Right lobe of liver (tissue), 4 donors: ENCODE measurements around the gene ADAM12.

Experiments
- CTCF ChIP-seq, 4 donors: fragments of 200-600 bp in 3 of 4; fragments of 450-650 bp in 1 of 4; IDR thresholded peaks; one replicate each; pipeline versions ENCODE4 v1.5.1 to v1.8.0; 2016 to 2022; ENCODE audit warnings: antibody characterized with exemption in 4 of 4, mild to moderate bottlenecking in 2 of 4
- POLR2A ChIP-seq: fragments of 450-650 bp; IDR thresholded peaks from one replicate; pipeline ENCODE4 v1.6.1; 2017; ENCODE audit warnings: antibody characterized with exemption, mild to moderate bottlenecking
- donor health status: DM: no; HTN: no; CAD: no.
- donor health status: DM: no; HTN: no; CAD: no.
- donor health status: DM: no; HTN: yes; CAD: no.

DNA sequence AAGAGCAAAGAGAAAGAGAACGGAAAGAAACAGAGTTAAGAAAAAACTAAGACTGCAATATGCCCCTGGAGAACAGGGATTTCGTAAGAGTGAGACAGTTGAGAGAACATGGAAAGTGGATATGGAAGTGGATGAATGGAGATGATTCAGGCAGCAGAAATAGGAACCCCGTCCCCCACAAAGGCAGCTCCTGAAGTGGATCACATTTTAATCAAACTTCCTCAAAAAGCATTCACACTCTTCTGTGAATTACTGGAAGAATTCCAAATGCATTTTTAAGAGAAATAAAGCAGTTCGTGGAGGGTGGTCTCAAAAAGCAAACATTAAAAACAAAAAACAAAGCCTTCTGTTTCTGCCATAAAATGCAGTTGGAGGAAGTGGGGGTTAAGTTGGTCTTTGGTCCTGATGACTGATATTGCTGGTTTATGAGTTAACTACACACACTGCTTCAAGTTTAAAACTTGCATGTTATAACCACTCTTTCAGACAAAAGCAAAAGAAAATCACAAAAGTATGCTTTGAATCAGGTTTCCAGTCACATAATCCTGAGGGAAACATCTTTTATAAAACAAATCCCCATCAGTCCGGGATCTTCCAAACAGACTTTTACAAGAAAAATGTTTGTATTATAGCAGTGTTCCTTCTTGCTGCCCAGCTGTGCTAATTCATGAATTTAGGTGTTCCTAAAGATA is 277.6 kb downstream of the ADAM12 start:
- TF ChIP-seq POLR2A: no peak
- no peak for TF ChIP-seq CTCF (IDR thresholded peaks at IDR 0.05)
